Measurements from ENCODE around the gene ZP2.
"Not testable (repeated sequence)": the region's sequence is repeated elsewhere in the genome, so short reads cannot be mapped to it uniquely, and the experiment has no call there.

The ZP2 gene

GRCh38 chr16:21218153-21218552 is 6.8 kb upstream of the ZP2 start:
- FAIRE-seq (no peak), DNase-seq (ENCODE audit: insufficient read length, low spot score) (no peak)

- no peak for DNase-seq (ENCODE audit: insufficient read length, low spot score)
Observed at GRCh38 chr16:21217121-21217520, 5.7 kb upstream of the ZP2 start.

GRCh38 chr16:21214086-21214485 is 2.7 kb upstream of the ZP2 start:
- DNase-seq (ENCODE audit: insufficient read length, low spot score) (no peak), FAIRE-seq (no peak)

More at GRCh38 chr16:21217121-21217520, 5.7 kb upstream of the ZP2 start:
- FAIRE-seq, result no peak

GRCh38 chr16:21208446-21209230 is 2.7 kb downstream of the ZP2 start:
- FAIRE-seq, result no peak
- DNase-seq (ENCODE audit: insufficient read length, low spot score), result no peak

- no peak for DNase-seq (ENCODE audit: insufficient read length, low spot score)
- FAIRE-seq, result no peak
Observed at GRCh38 chr16:21206550-21206949, 4.8 kb downstream of the ZP2 start.

GRCh38 chr16:21205303-21205702 is 6.1 kb downstream of the ZP2 start:
- DNase-seq (ENCODE audit: insufficient read length, low spot score), result no peak
- no peak for FAIRE-seq

- FAIRE-seq, result no peak
- no peak for DNase-seq (ENCODE audit: insufficient read length, low spot score)
Observed at GRCh38 chr16:21203155-21203797, 8.1 kb downstream of the ZP2 start.

- FAIRE-seq (no peak), DNase-seq (ENCODE audit: insufficient read length, low spot score) (no peak)
Observed at GRCh38 chr16:21199607-21200218, 11.7 kb downstream of the ZP2 start.

GRCh38 chr16:21197621-21198020 is 13.8 kb downstream of the ZP2 start:
- FAIRE-seq, result no peak
- no peak for DNase-seq (ENCODE audit: insufficient read length, low spot score)

- FAIRE-seq (no peak), DNase-seq (ENCODE audit: insufficient read length, low spot score) (no peak)
Observed at GRCh38 chr16:21197112-21197511, 14.3 kb downstream of the ZP2 start.

- not testable (repeated sequence) for FAIRE-seq; DNase-seq (ENCODE audit: insufficient read length, low spot score)
Observed at GRCh38 chr16:21195330-21195729, 16.0 kb downstream of the ZP2 start.

- FAIRE-seq (no peak), DNase-seq (ENCODE audit: insufficient read length, low spot score) (no peak)
Observed at GRCh38 chr16:21194771-21195301, 16.5 kb downstream of the ZP2 start.

- FAIRE-seq (no peak), DNase-seq (ENCODE audit: insufficient read length, low spot score) (no peak)
Observed at GRCh38 chr16:21192991-21193390, 18.4 kb downstream of the ZP2 start.

- FAIRE-seq (no peak), DNase-seq (ENCODE audit: insufficient read length, low spot score) (no peak)
Observed at GRCh38 chr16:21190599-21190998, 20.8 kb downstream of the ZP2 start.

- FAIRE-seq, result no peak
- no peak for DNase-seq (ENCODE audit: insufficient read length, low spot score)
Observed at GRCh38 chr16:21190013-21190412, 21.4 kb downstream of the ZP2 start.

GRCh38 chr16:21189311-21189710 is 22.1 kb downstream of the ZP2 start:
- FAIRE-seq (no peak), DNase-seq (ENCODE audit: insufficient read length, low spot score) (no peak)

- DNase-seq (ENCODE audit: insufficient read length, low spot score) (no peak), FAIRE-seq (no peak)
Observed at GRCh38 chr16:21186326-21186691, 25.1 kb downstream of the ZP2 start.

GRCh38 chr16:21185659-21186325 is 25.6 kb downstream of the ZP2 start:
- no peak for FAIRE-seq
- DNase-seq (ENCODE audit: insufficient read length, low spot score), result no peak

GRCh38 chr16:21184834-21185233 is 26.5 kb downstream of the ZP2 start:
- no peak for FAIRE-seq
- DNase-seq (ENCODE audit: insufficient read length, low spot score), result no peak

GRCh38 chr16:21183995-21184394 is 27.4 kb downstream of the ZP2 start:
- DNase-seq (ENCODE audit: insufficient read length, low spot score), result no peak
- no peak for FAIRE-seq

- no peak for FAIRE-seq
- DNase-seq (ENCODE audit: insufficient read length, low spot score), result no peak
Observed at GRCh38 chr16:21179983-21180365, 31.4 kb downstream of the ZP2 start.
